Endodermal cell (in vitro differentiated cells): ENCODE data around the gene CHRNB1. TPM values are rescaled to one million over a fixed set of nuclear protein-coding genes. Genes with fewer than 3 reads are reported as not detected.

ENCODE experiments used
- DNase-seq: peaks from one replicate; pipeline ENCODE4 v3.0.0-alpha.2; 2017
- H3K27ac ChIP-seq: 2 replicates; pipeline ENCODE4 v1.5.1; 2013; ENCODE audit warnings: mild to moderate bottlenecking, low read depth, low read length, moderate library complexity
- H3K27me3 ChIP-seq: 2 replicates; pipeline ENCODE4 v1.6.1; 2013; ENCODE audit warnings: mild to moderate bottlenecking, low read length, moderate library complexity; ENCODE audit not compliant: insufficient read depth, control insufficient read depth, poor library complexity, severe bottlenecking
- H3K36me3 ChIP-seq: 2 replicates; pipeline ENCODE4 v1.7.0; 2013; ENCODE audit warnings: mild to moderate bottlenecking, low read length, moderate library complexity; ENCODE audit not compliant: control insufficient read depth, insufficient read depth
- H3K4me1 ChIP-seq: one replicate; pipeline ENCODE4 v1.7.0; 2013; ENCODE audit warnings: low read length; ENCODE audit not compliant: control insufficient read depth, insufficient read depth
- H3K4me3 ChIP-seq: 2 replicates; pipeline ENCODE4 v1.5.1; 2013; ENCODE audit warnings: mild to moderate bottlenecking, low read length, moderate library complexity
- H3K9ac ChIP-seq: 2 replicates; pipeline ENCODE4 v1.6.1; 2013; ENCODE audit warnings: mild to moderate bottlenecking, low read length, moderate library complexity; ENCODE audit not compliant: poor library complexity, severe bottlenecking; ENCODE audit errors: extremely low read depth
- H3K9me3 ChIP-seq: 2 replicates; pipeline ENCODE4 v1.6.1; 2013; ENCODE audit warnings: mild to moderate bottlenecking, low read length, moderate library complexity; ENCODE audit not compliant: control insufficient read depth
- H3K27ac Mint-ChIP-seq: 2 replicates; pipeline ENCODE4 v1.8.0; 2020; ENCODE audit warnings: mixed read lengths
- H3K27me3 Mint-ChIP-seq: 2 replicates; pipeline ENCODE4 v1.8.0; 2021; ENCODE audit warnings: mild to moderate bottlenecking, mixed read lengths; ENCODE audit not compliant: insufficient read depth
- H3K36me3 Mint-ChIP-seq: 2 replicates; pipeline ENCODE4 v1.8.0; 2020; ENCODE audit warnings: low read depth, mixed read lengths
- H3K4me1 Mint-ChIP-seq: 2 replicates; pipeline ENCODE4 v1.8.0; 2020; ENCODE audit warnings: mixed read lengths
- H3K4me3 Mint-ChIP-seq: 2 replicates; pipeline ENCODE4 v1.8.0; 2020; ENCODE audit warnings: mild to moderate bottlenecking, moderate library complexity, mixed read lengths
- H3K9me3 Mint-ChIP-seq: 2 replicates; pipeline ENCODE4 v1.8.0; 2020; ENCODE audit warnings: mild to moderate bottlenecking, mixed read lengths
- CTCF ChIP-seq: fragments of 200-600 bp; sonication (generic); conservative IDR thresholded peaks from 2 replicates; pipeline ENCODE4 v1.5.0; 2021; ENCODE audit warnings: antibody characterized with exemption, mild to moderate bottlenecking
- WGBS, 2 experiments: methylation state at CpG; one replicate each; pipeline versions ENCODE4 v1.1.5 to v1.1.7; 2013; ENCODE audit warnings: missing lambda C conversion rate in 2 of 2, mixed read lengths in 1 of 2; ENCODE audit not compliant: insufficient coverage in 1 of 2, insufficient read length in 1 of 2; 5-methylcytosine and 5-hydroxymethylcytosine counted together
- total RNA-seq, 2 donors: library from RNA; stranded (reverse); fragmentation: NEBNext Ultra II Directional in 1 of 2; extraction: Animal tissue kit (Norgen Biotek cat#: 25700) in 1 of 2; gene quantifications; 2 replicates in 1 of 2; 3 replicates in 1 of 2; pipeline ENCODE4 v1.2.1, GENCODE V29; 2021

The CHRNB1 gene
- total RNA-seq, 2 donors from 2014 or later: 8.7 to 11.6 TPM

GRCh38 chr17:7435676-7436555, 8.9 kb upstream of the CHRNB1 start:
- peak; percentile 36 for TF ChIP-seq CTCF
- no peak overlapping the region for H3K27ac ChIP-seq

DNA sequence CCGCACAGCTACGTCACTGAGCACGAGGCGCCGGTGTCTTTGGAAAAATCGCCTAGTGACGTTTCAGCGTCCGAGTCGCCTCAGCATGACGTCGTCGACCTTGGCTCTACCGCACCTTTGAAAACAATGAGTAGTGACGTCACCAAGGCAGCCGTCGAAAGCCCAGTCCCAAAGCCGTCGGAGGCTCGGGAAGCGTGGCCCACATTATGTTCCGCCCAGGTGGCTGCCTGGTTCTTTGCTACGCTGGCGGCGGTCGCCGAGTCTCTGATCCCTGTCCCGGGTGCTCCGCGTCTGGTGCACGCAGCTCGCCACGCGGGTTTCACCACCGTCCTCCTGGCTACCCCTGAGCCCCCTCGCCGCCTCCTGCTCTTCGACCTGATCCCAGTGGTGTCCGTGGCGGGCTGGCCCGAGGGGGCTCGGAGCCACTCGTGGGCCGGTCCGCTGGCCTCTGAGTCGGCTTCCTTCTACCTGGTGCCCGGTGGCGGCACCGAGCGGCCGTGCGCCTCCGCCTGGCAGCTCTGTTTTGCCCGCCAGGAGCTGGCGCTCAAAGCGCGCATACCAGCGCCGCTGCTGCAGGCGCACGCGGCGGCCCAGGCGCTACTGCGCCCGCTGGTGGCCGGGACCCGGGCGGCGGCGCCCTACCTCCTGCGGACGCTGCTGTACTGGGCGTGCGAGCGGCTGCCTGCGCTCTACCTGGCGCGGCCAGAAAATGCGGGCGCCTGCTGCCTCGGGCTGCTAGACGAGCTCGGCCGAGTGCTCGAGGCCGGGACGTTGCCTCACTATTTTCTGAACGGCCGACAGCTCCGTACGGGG, 8.1 kb upstream of the CHRNB1 start:
- Histone ChIP-seq H3K36me3 (no peaks in the 10 kb centered on the region), H3K27me3 (peaks cover 42% of the 10 kb centered on the region), H3K4me3 (peak overlapping the region; percentile 85), H3K9ac (peak overlapping the region; percentile 57), H3K9me3 (no peaks in the 10 kb centered on the region), H3K4me1 (peaks cover 3% of the 10 kb centered on the region), H3K27ac (no peak overlapping the region)
- Mint-ChIP-seq H3K9me3 (no peaks in the 10 kb centered on the region), H3K27me3 (peaks cover 54% of the 10 kb centered on the region), H3K4me3 (peak overlapping the region; percentile 83), H3K36me3 (no peaks in the 10 kb centered on the region), H3K4me1 (peaks cover 13% of the 10 kb centered on the region), H3K27ac (peak overlapping the region; percentile 87)
- peak; percentile 89 for TF ChIP-seq CTCF
- DNase-seq: peak; percentile 98
- 2 to 7% methylated on average over 52 to 92 of the region's 92 CpGs for WGBS, 2 experiments

More at GRCh38 chr17:7435676-7436555, 8.9 kb upstream of the CHRNB1 start:
- H3K27ac Mint-ChIP-seq: peak overlapping the region; percentile 87
- no peaks in the 10 kb centered on the region for H3K9me3 Mint-ChIP-seq
- H3K36me3 Mint-ChIP-seq: no peaks in the 10 kb centered on the region
- peak overlapping the region; percentile 85 for H3K4me3 ChIP-seq
- peaks cover 50% of the 10 kb centered on the region for H3K27me3 Mint-ChIP-seq
- H3K36me3 ChIP-seq: no peaks in the 10 kb centered on the region
- peak; percentile 94 for DNase-seq
- H3K4me3 Mint-ChIP-seq: peak overlapping the region; percentile 83
- peak overlapping the region; percentile 57 for H3K9ac ChIP-seq
- 7 to 9% methylated on average over 36 to 49 of the region's 49 CpGs for WGBS, 2 experiments
- H3K9me3 ChIP-seq: no peaks in the 10 kb centered on the region
- H3K4me1 Mint-ChIP-seq: peaks cover 13% of the 10 kb centered on the region
- H3K4me1 ChIP-seq: peaks cover 3% of the 10 kb centered on the region
- H3K27me3 ChIP-seq: peaks cover 36% of the 10 kb centered on the region

DNA sequence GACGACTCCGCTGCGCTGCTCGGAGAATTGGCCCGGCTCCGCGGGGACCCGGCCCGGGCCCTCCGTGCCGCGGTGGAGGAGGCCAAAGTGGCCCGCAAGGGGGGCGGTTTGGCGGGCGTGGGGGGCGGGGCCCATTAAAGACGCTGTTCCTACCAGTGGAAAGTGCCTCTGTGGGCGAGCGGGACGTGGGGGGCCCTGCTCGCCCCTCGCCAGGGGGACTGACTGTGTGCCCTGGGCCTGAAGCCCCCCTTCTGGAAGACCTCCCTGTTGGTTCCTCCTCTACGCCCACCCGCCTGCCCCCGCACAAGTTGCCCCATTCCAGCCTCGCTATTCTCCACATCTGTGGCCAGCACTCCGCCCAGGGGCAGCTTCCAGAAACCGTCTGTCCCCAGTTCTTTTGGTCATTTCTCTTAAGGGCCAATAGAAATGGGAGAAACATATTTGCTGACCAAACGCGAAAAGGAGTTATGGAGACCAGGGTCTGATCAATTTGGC, 7.4 kb upstream of the CHRNB1 start:
- Mint-ChIP-seq H3K27me3 (peaks cover 59% of the 10 kb centered on the region), H3K4me3 (peak overlapping the region; percentile 83), H3K4me1 (peaks cover 13% of the 10 kb centered on the region), H3K27ac (peak overlapping the region; percentile 67), H3K9me3 (no peaks in the 10 kb centered on the region), H3K36me3 (no peaks in the 10 kb centered on the region)
- Histone ChIP-seq H3K27me3 (peaks cover 47% of the 10 kb centered on the region), H3K36me3 (no peaks in the 10 kb centered on the region), H3K27ac (no peak overlapping the region), H3K9me3 (no peaks in the 10 kb centered on the region), H3K4me1 (peaks cover 3% of the 10 kb centered on the region), H3K4me3 (peak overlapping the region; percentile 66), H3K9ac (no peak overlapping the region)
- DNase-seq: peak; percentile 73
- TF ChIP-seq CTCF: no peak
- 17 to 36% methylated on average over 14 to 31 of the region's 31 CpGs for WGBS, 2 experiments
